ENCODE results near the gene CACNA1C.

DNA sequence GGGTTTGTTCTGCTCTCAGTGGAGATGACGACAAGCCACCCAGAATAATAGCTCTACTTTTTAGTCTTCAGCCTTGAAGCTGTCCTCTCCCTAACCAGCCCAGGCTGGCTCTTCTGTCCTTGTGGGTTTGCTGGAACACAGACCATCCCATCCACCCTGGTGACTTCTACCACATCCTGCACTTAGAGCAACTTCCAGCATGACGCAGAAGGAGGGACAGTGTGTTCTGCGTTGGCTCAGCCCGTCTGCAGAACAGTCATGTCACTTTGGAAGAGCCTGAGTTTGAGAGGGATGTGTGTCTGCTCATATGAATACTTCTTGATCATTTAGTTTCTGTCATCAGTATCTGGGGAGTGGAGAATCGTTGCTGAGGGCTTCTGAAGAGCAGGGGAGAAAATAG is 198.0 kb downstream of the CACNA1C start:
- TF ChIP-seq, protein P1, sequence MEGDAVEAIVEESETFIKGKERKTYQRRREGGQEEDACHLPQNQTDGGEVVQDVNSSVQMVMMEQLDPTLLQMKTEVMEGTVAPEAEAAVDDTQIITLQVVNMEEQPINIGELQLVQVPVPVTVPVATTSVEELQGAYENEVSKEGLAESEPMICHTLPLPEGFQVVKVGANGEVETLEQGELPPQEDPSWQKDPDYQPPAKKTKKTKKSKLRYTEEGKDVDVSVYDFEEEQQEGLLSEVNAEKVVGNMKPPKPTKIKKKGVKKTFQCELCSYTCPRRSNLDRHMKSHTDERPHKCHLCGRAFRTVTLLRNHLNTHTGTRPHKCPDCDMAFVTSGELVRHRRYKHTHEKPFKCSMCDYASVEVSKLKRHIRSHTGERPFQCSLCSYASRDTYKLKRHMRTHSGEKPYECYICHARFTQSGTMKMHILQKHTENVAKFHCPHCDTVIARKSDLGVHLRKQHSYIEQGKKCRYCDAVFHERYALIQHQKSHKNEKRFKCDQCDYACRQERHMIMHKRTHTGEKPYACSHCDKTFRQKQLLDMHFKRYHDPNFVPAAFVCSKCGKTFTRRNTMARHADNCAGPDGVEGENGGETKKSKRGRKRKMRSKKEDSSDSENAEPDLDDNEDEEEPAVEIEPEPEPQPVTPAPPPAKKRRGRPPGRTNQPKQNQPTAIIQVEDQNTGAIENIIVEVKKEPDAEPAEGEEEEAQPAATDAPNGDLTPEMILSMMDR (conservative IDR thresholded peaks at IDR 0.05; ENCODE audit: low read depth, low read length) = no peak
- no peak for TF ChIP-seq EZH2 (IDR thresholded peaks at IDR 0.05; ENCODE audit: borderline replicate concordance, low read depth, low read length, poor library complexity, severe bottlenecking)

Data from A673 (cell line).